Mesothelial cell of epicardium (in vitro differentiated cells): Measurements from ENCODE around the gene CNTN1. TPM values are rescaled to one million over a fixed set of nuclear protein-coding genes. Genes with fewer than 3 reads are reported as not detected.

ENCODE experiments used
- DNase-seq, 2 experiments: peaks; one replicate each; pipeline ENCODE4 v3.0.0; 2021; ENCODE audit warnings: low spot score in 2 of 2; ENCODE audit not compliant: unreplicated experiment in 2 of 2
- H3K27ac Mint-ChIP-seq: 2 replicates; pipeline ENCODE4 v1.8.0; 2021; ENCODE audit warnings: mixed read lengths
- H3K27me3 Mint-ChIP-seq: 2 replicates; pipeline ENCODE4 v1.8.0; 2021; ENCODE audit warnings: low read depth, mixed read lengths
- H3K36me3 Mint-ChIP-seq: 2 replicates; pipeline ENCODE4 v1.8.0; 2021; ENCODE audit warnings: mixed read lengths
- H3K4me1 Mint-ChIP-seq: 2 replicates; pipeline ENCODE4 v1.8.0; 2021; ENCODE audit warnings: mixed read lengths
- H3K4me3 Mint-ChIP-seq: 2 replicates; pipeline ENCODE4 v1.8.0; 2021; ENCODE audit warnings: mild to moderate bottlenecking, moderate library complexity, mixed read lengths
- H3K9me3 Mint-ChIP-seq: 2 replicates; pipeline ENCODE4 v1.8.0; 2021; ENCODE audit warnings: mixed read lengths
- CTCF ChIP-seq: fragments of 200-600 bp; sonication (generic); IDR thresholded peaks from one replicate; pipeline ENCODE4 v1.5.0; 2021; ENCODE audit warnings: antibody characterized with exemption; ENCODE audit not compliant: unreplicated experiment
- total RNA-seq: library from RNA; stranded (reverse); gene quantifications from 3 replicates; pipeline ENCODE4 v1.2.1, GENCODE V29; 2021

The CNTN1 gene
- total RNA-seq, 1 donor from 2014 or later: 22.4 TPM

GRCh38 chr12:41061192-41061591, 369.0 kb downstream of the CNTN1 start:
- Mint-ChIP-seq H3K36me3 (no peaks in the 10 kb centered on the region), H3K27ac (no peak overlapping the region), H3K4me3 (no peak overlapping the region), H3K27me3 (no peaks in the 10 kb centered on the region), H3K9me3 (no peaks in the 10 kb centered on the region), H3K4me1 (no peaks in the 10 kb centered on the region)
- no peak for DNase-seq
- no peak for TF ChIP-seq CTCF

GRCh38 chr12:41064411-41064810, 372.2 kb downstream of the CNTN1 start:
- TF ChIP-seq CTCF: no peak
- Mint-ChIP-seq H3K36me3 (no peaks in the 10 kb centered on the region), H3K27me3 (no peaks in the 10 kb centered on the region), H3K4me1 (peaks cover 5% of the 10 kb centered on the region), H3K4me3 (no peak overlapping the region), H3K9me3 (no peaks in the 10 kb centered on the region), H3K27ac (no peak overlapping the region)
- DNase-seq: no peak

- no peaks in the 10 kb centered on the region for H3K27me3 Mint-ChIP-seq
- H3K9me3 Mint-ChIP-seq: no peaks in the 10 kb centered on the region
- DNase-seq: no peak
Measured at GRCh38 chr12:41067941-41068645, 375.9 kb downstream of the CNTN1 start.

GRCh38 chr12:41073633-41074472, 381.6 kb downstream of the CNTN1 start:
- Mint-ChIP-seq H3K4me1 (peaks cover 20% of the 10 kb centered on the region), H3K27me3 (no peaks in the 10 kb centered on the region), H3K27ac (no peak overlapping the region), H3K9me3 (peaks cover 5% of the 10 kb centered on the region), H3K4me3 (no peak overlapping the region), H3K36me3 (no peaks in the 10 kb centered on the region)
- no peak for TF ChIP-seq CTCF
- no peak for DNase-seq

More at GRCh38 chr12:41067941-41068645, 375.9 kb downstream of the CNTN1 start:
- Mint-ChIP-seq H3K4me3 (no peak overlapping the region), H3K4me1 (peaks cover 14% of the 10 kb centered on the region), H3K36me3 (no peaks in the 10 kb centered on the region), H3K27ac (peak overlapping the region; percentile 51)
- TF ChIP-seq CTCF: no peak

- H3K36me3 Mint-ChIP-seq: no peaks in the 10 kb centered on the region
- no peak for TF ChIP-seq CTCF
- H3K27ac Mint-ChIP-seq: no peak overlapping the region
- H3K27me3 Mint-ChIP-seq: no peaks in the 10 kb centered on the region
- peaks cover 20% of the 10 kb centered on the region for H3K4me1 Mint-ChIP-seq
- peaks cover 6% of the 10 kb centered on the region for H3K9me3 Mint-ChIP-seq
- DNase-seq: no peak
- H3K4me3 Mint-ChIP-seq: no peak overlapping the region
Measured at GRCh38 chr12:41074473-41074769, 382.2 kb downstream of the CNTN1 start.
